Measurements from ENCODE around the gene JARID2. TPM values are rescaled to one million over a fixed set of nuclear protein-coding genes. Genes with fewer than 3 reads are reported as not detected.

JARID2 gene
- total RNA-seq, 1 experiment from 2014 or later = 23.6 TPM

DNA sequence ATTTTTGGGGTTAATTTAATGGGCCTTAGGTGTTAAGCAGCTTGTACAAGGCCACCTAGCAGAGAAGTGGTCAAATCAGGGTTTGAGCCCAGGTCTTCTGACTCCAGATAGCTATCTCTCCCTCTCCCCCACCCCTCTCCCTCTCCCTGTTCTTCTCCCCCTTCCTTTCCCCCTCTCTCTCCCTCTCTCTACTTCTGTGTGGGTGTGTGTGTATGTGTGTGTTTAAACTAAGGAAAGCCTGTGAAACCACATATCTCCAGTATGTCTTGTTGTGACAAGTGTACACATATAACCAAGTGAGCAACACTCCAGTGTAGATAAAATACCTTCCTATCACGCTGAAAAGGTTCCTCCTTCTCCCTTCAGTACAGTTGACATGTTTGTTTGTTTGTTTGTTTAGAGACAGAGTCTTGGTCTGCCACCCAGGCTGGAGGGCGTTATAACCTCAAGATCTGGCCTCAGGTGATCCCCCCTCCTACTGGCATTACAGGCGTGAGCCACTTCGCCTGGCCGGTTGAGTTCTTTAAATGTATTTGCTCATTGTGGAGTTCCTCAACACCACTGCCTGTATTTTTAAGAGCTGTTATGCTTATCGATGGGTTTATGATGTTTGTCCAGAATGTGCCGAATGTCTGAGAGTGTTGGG lies 140.4 kb downstream of the JARID2 start:
- no peak overlapping the region for H3K4me2 ChIP-seq (ENCODE audit: low read length)
- RAD21 ChIA-PET (ENCODE audit: low non-redundant PET in 1 of 2, low total read pairs in 2 of 2, uncharacterized antibody in 2 of 2, unreplicated experiment in 2 of 2) = no interaction called here
- POLR2A ChIA-PET = no interaction called here

More for the DNA sequence above, 140.4 kb downstream of the JARID2 start:
- H3K4me3 ChIP-seq (replicated peaks in 1 of 2; ENCODE audit: low read depth in 1 of 2, low read length in 2 of 2) = no peak overlapping the region
- intact Hi-C loops (cut with micrococcal nuclease) = no loop called here
- ATAC-seq (no peak), DNase-seq (ENCODE audit: low read depth, low spot score) (no peak)
- peaks cover 85% of the 10 kb centered on the region for H3K79me2 ChIP-seq (ENCODE audit: insufficient read depth, low read length)
- no peaks in the 10 kb centered on the region for H4K20me1 ChIP-seq (ENCODE audit: insufficient read depth)
- CTCF ChIA-PET = no interaction called here
- no TSS peak for BruUV-seq (replicated peaks)
- no peak for TF ChIP-seq ELF1 (IDR thresholded peaks at IDR 0.05; ENCODE audit: borderline replicate concordance, low read depth)
- TF ChIP-seq SIN3A (IDR thresholded peaks at IDR 0.05; ENCODE audit: low read depth) = no peak
- TF ChIP-seq EGR1 (IDR thresholded peaks at IDR 0.05; ENCODE audit: low read depth) = no peak
- TF ChIP-seq YY1 (IDR thresholded peaks at IDR 0.05; ENCODE audit: extremely low read depth, insufficient replicate concordance, low read depth, low read length) = no peak
- TF ChIP-seq TCF7L2 (IDR thresholded peaks at IDR 0.05; ENCODE audit: borderline replicate concordance, extremely low read depth, insufficient read depth, insufficient read length) = no peak
- TF ChIP-seq SRF (IDR thresholded peaks at IDR 0.05; ENCODE audit: low read depth) = no peak
- TF ChIP-seq, protein P1, sequence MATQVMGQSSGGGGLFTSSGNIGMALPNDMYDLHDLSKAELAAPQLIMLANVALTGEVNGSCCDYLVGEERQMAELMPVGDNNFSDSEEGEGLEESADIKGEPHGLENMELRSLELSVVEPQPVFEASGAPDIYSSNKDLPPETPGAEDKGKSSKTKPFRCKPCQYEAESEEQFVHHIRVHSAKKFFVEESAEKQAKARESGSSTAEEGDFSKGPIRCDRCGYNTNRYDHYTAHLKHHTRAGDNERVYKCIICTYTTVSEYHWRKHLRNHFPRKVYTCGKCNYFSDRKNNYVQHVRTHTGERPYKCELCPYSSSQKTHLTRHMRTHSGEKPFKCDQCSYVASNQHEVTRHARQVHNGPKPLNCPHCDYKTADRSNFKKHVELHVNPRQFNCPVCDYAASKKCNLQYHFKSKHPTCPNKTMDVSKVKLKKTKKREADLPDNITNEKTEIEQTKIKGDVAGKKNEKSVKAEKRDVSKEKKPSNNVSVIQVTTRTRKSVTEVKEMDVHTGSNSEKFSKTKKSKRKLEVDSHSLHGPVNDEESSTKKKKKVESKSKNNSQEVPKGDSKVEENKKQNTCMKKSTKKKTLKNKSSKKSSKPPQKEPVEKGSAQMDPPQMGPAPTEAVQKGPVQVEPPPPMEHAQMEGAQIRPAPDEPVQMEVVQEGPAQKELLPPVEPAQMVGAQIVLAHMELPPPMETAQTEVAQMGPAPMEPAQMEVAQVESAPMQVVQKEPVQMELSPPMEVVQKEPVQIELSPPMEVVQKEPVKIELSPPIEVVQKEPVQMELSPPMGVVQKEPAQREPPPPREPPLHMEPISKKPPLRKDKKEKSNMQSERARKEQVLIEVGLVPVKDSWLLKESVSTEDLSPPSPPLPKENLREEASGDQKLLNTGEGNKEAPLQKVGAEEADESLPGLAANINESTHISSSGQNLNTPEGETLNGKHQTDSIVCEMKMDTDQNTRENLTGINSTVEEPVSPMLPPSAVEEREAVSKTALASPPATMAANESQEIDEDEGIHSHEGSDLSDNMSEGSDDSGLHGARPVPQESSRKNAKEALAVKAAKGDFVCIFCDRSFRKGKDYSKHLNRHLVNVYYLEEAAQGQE (IDR thresholded peaks at IDR 0.05; ENCODE audit: low read depth) = no peak
- no peak for TF ChIP-seq EZH2phosphoT487 (IDR thresholded peaks at IDR 0.05; ENCODE audit: borderline replicate concordance)
- TF ChIP-seq CEBPB (IDR thresholded peaks at IDR 0.05; ENCODE audit: low read depth) = no peak
- TF ChIP-seq, protein P2, sequence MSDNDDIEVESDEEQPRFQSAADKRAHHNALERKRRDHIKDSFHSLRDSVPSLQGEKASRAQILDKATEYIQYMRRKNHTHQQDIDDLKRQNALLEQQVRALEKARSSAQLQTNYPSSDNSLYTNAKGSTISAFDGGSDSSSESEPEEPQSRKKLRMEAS (IDR thresholded peaks at IDR 0.05) = no peak
- no peaks in the 10 kb centered on the region for H3K27me3 ChIP-seq (ENCODE audit: insufficient read depth, low read length)
- H3K9ac ChIP-seq (ENCODE audit: low read length) = no peak overlapping the region
- no peaks in the 10 kb centered on the region for H3K36me3 ChIP-seq (ENCODE audit: control insufficient read depth in 1 of 2, insufficient read depth in 2 of 2, low read length in 2 of 2)
- H3K9me3 ChIP-seq (ENCODE audit: control insufficient read depth in 1 of 2, insufficient read depth in 1 of 2, low read depth in 1 of 2, low read length in 2 of 2) = no peaks in the 10 kb centered on the region
- no peaks in the 10 kb centered on the region for H3K9me2 ChIP-seq (ENCODE audit: insufficient read depth)
- no peak overlapping the region for H3K27ac ChIP-seq (ENCODE audit: low read depth, low read length)
- no peaks in the 10 kb centered on the region for H3K4me1 ChIP-seq (ENCODE audit: control insufficient read depth in 1 of 2, insufficient read depth in 2 of 2, low read length in 2 of 2)
- H2AFZ ChIP-seq (ENCODE audit: low read depth, low read length, poor library complexity, severe bottlenecking) = no peak overlapping the region
